GM21529 (cell line): ENCODE results near the gene KRT32.

ENCODE experiments used
- ATAC-seq: cut with Tn5 transposase; IDR thresholded peaks from one replicate; pipeline ENCODE4 v1.9.1; 2021; ENCODE audit not compliant: unreplicated experiment

The KRT32 gene

DNA sequence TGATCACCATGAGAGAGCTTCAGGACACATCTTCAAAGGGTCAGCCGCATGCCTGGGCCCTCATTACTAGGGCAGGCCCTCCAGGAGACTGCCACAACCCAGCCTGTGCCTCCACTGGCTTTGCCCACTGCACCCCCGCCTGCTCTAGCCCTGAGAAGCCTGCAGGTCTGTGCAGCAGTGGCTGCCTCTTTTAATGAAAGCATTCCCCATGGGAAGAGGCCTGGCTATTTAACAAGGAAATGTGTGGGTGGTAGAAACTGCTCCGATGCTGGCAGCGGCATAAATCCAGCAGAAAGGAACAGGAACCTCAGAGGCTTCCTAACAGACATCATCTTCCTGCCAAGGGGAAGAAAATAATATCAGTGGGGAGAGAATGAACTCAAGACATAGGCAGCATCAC is 375 bp upstream of the KRT32 start:
- no peak for ATAC-seq

DNA sequence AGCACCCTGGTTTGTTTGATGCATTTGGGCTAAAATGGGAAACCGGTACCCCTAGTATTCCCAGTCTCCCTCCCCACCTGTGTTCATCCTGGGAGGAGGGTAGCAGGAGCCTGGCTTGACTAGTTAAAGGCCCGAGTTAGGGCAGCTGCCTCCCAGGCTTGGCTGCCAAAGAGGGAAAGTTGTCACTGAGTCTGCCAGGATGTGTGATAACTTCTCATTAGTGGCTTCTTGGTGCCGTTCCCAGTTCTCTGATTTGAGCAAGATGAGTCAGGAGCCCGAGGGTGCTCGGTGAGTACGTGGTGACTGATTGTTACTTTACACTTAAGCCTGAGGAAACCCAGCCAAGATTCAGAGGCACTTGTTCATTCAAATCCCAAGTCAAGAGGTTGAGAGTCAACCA is 2.5 kb downstream of the KRT32 start:
- no peak for ATAC-seq

DNA sequence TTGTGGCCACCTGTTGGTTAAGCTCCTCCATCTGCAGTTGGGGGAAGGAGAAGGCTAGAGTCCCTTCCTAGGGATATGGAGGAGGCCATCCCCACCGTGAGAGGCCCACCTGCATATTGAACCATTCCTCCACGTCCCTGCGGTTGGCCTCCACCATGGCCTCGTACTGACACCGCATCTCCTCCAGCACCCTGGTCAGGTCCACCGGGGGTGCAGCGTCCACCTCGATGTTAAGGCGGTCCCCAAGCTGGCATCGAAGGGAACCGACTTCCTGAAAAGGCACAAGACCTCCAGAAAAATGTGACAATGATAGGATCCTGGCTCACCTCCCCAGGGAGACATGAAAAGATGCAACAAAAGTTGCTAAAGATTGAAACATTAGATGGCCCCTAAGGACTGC is 3.0 kb downstream of the KRT32 start:
- ATAC-seq, result no peak

DNA sequence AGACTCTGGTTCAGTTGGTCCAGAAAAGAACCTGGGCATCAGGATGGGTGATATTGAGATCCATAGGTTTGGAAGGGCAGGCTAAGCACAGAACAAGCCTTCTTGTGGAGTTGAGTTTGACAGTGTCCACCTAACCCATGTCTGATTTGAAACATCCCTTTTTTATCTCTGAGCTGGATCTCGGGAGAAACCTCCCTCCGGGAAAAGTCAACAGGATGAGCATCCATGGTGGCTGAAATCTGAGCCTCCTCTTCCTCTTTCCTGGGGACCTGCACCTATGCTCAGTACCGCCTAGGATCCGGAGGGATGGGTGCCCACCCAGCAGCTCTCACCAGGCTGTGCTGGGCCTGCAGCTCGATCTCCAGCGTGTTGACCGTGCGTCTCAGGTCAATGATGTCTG is 3.4 kb downstream of the KRT32 start:
- ATAC-seq, result no peak

DNA sequence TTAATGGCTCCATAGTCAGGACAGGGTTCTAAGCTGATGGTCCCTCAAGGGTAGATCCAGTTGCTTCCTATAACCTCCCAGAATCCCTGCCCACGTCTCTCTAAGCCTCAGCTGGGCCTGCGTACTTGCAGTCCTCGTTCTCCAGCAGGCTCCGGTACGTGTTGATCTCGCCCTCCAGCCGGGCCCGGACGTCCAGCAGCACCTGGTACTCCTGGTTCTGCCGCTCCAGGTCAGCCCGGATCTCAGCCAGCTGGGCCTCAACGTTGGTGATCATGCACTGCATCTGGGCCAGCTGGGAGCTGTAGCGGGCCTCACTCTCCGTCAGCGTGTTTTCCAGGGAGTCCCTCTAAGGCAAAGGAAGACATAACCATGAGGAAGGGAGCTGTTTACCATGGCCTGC is 4.5 kb downstream of the KRT32 start:
- no peak for ATAC-seq

DNA sequence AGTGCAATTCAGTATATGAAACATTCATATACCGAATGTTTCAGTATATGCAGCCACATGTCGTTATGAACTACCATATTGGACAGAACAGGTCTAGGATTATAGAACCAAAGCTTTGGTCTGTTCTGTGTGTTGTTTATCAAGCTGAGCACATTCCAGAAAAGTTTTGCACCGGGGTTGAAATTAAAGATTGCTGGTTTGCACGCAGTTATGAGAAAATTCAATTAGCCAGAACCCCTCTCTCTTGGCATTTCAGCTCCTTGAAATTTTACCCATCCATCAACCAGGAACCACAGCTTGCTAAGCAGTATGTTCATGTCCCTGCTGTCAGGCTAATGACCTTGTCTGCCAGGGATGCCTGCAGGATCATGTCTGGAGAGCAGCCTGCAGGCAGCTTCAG is 9.5 kb downstream of the KRT32 start:
- no peak for ATAC-seq

DNA sequence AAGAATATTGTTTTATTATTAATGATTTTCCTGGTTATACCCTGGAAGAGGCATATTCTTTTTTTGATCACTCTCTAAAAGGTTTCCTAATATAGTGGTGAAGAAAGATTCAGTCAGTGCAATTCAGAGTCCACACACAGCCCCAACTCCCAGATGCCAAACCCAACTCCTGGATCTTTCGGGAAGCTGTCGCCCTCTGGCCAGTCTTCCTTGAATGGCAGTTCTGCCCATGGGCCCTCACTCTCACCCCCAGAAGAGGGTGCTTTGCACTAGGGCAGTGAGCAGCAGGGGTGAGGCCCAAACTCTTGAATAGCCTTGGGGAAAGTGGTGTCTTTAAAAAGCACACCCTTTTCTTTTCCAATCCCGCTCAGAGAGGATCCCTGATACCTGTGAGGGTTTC is 11.0 kb downstream of the KRT32 start:
- no peak for ATAC-seq

DNA sequence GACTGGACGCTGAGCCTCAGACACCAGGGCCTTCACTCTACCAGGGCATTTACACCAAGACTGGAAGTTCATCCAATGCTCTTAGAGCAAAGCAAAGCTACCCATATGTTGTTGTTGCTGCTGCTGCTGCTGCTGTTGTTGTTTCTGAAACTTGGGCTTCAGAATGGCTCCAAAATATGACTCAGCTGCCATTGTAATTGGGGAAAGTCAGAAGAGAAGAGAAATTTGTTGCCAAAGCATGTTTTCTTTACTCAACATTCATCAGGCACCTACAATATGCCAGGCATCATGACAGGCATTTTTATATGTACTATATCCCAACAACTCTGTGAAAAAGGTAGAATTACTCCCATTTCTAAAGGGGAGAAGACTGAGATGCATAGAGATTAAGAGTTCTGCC is 11.9 kb downstream of the KRT32 start:
- no peak for ATAC-seq

DNA sequence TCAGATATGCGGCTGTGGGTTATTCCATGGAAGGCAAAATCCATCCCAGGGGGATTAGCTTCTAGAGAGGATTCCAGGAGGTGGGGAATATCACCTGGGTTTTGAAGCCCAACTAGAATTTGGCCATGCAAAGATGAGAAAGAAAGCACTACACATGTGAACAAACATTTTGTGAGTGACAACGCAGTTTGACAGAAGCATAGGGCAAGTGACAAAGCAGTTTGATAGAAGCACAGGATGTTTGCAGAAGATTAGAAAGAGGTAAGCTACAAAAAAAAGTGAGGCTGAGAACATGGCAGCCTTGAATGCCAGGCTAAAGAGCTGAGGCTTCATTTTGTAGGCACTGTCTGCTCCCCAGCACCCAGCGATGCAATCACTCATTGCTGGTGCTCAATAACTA is 14.1 kb downstream of the KRT32 start:
- ATAC-seq, result no peak

DNA sequence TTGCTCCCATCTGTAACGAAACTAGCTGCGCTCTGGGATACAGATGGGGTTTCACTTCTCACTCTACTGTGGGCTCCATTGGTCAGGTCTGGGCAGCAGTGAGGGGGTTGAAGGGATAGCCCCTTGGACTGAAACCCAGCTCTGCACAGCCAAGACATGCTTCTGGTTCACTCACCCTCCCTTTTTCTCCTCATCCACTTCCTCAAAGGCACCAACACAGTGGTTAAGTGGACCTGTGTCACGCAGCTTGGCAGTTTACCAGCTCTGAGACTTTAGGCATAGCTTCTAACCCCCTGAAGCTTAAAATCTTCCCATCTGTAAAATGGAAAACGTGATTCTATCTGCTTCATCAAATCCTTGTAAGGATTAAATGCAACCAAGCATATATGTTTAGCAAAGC is 14.9 kb downstream of the KRT32 start:
- ATAC-seq, result no peak

DNA sequence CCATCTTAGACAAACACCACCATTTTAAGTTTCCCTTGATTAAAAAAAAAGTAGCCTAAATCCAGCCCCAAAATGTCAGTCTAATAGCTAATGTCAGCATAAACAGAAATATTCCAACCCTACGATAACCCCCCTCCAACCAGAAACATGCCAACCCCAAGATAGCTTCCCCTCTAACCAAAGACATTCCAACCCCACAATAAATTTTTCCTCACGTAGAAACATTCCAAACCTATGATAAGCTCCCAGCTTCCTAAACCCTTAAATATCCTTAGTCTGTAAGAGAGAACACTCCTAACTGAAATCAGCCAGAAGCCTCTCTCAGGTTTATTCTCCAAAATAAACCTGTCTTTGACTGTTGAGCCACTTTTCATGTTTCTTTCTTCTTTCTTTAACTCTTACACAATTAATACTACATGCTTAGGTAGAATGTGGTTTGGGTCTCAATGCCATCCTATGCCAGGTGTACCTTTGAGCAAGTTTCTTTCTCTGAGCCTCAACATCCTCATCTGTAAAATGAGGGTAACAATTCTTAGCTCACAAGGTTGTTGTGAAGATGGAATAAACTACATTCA is 15.9 kb downstream of the KRT32 start:
- no peak for ATAC-seq

DNA sequence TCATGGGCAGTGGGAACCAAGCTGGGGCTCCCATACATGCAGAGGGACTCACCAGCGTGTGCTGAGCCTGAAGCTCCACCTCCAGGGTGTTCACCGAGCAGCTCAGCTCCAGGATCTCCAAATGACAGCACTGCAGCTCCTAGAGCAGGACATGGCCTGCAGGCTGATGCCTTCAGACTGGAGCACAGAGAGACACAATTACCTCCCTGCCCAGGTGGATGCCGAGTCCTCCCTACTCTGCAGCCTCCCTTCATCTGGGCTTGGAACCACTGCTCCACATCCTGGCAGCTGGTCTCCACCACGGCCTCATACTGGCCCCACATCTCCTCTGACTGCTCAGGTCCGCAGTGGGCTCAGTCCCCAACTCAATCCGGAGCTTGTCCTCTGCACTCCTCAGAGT is 18.2 kb downstream of the KRT32 start:
- no peak for ATAC-seq

DNA sequence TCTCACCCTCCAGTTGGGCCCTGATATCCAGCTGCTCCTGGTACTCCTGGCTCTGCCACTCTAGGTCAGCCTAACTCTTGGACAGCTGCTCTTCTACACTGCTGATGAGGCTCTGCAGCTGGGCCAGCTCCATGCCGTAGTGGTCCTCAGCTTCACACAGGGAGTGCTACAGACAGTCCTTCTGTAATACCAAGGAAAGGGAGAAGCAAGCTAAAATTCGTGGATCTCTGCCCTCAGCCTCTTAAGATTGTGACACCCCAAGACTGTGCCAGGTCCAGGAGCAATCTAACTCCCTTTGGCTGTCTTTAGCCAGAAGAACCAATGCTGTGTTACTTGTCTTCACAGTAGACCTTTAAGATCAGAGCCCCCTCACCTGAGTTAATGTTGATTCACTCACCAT is 18.7 kb downstream of the KRT32 start:
- ATAC-seq, result no peak

DNA sequence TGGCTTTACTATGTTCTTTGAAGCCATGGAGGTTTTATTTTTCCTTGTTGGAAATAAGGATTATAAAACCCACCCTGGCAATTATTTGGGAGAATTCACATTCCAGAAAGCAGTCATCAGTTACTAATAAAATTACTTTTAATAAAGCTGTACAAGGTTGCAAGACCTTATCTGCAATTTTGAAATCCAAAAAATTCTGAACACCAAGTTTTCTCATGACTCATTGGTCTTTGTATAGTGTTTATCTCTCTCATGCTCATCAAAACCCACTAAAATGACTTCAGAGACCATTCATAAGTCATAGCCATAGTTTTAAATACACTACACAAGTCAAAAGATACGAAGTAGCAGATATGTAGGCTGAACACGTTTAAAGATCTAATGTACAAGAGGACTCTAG is 20.4 kb downstream of the KRT32 start:
- ATAC-seq, result no peak

DNA sequence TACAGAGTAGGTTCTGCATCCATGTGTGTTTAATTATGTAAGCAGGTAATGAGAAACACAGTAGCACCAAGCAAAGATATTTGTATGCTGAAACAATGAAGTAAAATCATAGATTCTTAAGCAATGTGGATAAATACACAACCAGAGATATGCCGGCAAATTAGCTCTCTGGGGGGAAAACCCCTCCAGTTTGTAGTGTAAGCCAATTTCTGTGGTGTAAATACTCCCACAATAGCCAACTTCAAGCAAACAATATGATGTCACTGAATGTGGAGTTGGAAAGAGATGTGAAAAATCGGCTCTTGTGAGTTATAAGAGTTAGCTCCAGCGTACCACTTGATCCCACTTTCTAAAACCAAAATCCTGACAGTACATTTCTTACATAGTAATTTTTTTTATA is 22.5 kb downstream of the KRT32 start:
- ATAC-seq, result no peak

DNA sequence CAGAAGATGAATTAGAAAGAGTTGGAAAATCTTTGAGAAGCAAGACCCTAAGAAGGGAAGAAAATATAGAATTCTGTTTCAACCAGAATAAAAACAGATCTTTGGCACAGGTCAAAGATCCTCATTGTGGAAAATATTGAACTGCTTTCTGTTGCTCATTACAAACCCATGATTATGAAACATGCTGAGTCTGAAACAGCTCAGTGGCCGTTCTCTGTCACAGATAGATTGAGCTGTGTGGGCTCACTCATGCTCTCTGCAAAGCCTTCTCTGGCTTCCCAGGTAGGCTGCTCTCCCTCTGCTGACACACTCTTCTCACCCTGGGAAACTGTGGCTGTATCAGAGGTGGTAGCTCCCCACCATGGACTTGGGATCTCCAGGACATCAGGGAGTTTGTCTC is 23.0 kb downstream of the KRT32 start:
- ATAC-seq, result no peak

DNA sequence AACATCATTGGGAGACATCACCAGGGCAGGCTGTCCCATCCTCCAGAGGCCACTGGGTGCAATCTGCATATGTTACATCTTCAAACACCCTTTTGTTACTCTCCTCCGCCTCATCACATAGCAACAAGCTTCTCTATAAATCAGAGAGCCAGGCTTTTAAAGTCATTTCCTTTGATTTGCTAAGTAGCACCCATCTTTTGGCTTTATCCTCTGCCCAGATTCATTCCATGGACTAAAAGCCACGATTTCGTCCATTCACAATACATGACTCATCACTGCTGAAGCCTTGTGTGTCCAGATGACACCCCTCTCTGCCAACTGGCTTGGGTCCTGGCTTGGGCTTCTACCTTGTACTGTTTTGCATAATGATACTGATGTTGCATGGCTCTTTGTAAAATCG is 24.4 kb downstream of the KRT32 start:
- ATAC-seq, result no peak

DNA sequence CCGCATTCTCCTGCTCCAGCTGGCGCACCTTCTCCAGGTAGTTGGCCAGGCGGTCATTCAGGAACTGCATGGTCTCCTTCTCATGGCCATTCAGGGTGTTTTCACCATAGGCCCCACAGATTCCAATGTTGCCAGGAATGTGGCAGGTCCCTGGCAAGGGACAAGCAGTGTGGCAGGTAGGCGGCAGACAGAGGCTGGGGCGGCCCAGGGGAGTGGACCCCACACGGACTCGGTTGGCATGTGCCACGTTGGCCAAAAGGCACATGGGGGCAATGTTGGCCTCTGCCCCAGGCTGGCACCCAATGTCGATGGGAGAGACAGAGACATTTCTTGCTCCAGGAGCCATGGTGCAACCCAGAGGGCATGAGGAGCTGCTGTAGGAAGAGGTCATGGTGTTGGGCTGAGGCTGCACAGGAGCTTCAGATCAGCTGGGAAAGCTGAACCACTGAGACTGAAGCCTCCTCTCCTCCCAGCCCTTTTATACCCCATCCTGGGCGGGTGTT is 26.6 kb downstream of the KRT32 start, which contains the start of gene KRT38:
Gene KRT38, minus strand, starts transcription at position 453 of the 503 bp plus-strand sequence. Its CDS starts 62 bp downstream, at position 391.
- ATAC-seq, result no peak

DNA sequence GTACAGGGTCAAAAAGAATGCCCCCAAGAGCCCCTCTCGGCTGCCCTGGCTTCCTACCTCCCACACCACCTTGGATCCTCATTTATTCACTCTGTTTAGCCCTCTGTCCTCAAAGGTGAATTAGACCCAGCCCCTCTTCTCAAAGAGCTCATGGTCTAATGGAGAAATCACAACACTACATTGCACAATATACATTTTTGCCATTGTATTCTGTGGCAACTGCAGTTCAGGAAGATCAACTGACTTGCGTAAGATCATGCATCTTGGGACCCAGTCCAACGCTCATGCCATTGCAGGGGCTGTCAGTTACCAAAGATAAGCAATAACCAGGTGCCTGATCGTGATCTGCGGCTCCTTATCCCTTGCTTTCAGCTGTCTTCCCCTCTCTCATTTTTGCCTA is 27.8 kb downstream of the KRT32 start:
- no peak for ATAC-seq

DNA sequence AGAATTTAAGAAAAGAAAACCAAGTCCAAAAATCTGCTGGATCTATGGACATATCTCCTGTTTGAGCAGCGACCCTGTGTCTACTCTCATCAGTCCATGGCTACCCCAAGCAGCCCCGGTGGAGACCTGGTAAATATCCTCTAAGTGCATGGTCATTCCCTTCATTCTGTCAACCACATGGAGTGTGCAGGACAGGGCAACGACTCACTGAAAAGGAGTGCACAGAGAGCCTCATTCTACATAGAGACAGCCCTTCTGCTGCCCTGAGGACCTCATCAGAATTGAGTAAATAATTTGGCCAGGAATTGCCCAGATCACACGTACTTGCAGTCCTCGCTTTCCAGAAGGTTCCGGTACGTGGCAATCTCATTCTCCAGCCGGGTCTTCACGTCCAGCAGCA is 29.4 kb downstream of the KRT32 start:
- ATAC-seq, result no peak

DNA sequence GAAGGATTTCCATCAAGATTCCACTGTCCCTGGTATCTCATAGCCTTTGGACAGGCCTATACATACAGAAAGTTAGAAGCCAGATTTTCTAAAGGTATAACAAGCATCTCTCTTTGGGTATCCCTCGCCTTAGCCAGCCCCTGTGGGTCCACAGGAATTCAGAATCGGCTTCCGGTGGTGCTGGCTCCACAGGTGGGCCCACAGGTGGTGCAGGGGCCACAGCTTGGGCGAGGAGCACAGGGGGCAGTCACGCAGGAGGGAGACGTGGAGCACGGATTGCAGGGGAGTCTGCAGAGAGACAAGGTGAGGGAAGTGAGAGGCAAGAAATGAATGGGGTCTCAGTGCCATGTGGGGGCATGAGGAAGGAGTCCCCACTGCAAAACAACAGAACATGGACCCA is 29.9 kb downstream of the KRT32 start:
- no peak for ATAC-seq

DNA sequence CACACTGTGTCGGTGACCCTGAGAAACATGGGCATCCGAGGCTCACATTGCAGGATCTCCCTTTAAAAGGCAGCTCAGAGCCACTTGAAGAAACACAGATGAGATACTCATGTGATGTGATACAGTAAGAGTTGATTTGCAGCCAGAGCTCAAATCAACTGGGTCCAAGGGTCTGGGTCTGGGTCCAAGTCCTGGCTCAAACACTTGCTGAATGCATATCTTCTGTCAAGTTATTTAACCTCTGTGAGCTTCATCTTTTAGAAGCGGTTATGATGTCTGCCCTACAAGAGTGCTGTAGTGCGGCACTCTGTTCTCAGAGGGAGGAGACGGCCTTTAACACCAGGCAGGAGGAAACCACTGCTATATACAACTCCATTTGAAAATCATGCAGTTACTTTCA is 32.8 kb downstream of the KRT32 start:
- no peak for ATAC-seq

DNA sequence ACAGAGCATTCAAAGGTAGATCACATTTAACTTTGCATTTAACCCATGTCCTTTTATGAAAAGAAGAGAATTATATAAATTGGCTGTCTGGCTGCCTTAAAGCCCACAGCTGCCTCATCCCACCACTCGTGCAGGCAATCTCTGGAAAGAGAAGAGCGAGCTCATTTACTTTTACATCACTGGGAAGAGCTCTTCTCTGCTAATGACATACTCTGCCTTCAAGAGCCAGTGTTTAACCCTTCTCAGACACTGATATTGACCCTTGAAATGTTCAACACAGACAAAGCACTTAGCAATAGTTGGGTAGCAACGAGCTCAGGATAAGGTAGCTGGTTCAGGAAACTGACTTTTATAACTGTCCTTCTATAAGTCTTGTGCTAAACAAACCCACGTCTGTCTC is 33.2 kb downstream of the KRT32 start:
- ATAC-seq, result no peak

DNA sequence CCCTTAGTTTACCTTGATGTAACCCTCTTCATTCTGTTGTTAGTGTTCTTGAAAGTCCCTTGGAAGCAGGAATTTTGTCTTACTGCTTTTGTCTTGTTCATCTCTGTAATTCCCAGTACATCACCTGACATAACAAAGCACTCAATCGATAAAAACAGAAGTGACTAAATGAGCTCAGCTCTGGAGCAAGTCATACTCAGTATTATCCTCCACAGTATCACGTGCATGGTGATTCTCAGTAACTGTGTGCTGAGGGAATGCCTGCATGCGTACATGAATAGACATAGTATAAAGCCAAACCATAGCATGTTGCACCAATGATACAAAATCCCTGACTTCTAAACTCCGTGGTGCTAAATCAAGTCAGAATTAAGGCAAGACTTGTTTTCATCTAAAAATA is 33.6 kb downstream of the KRT32 start:
- no peak for ATAC-seq
